Spleen (tissue), 11 donors: ENCODE data around the gene HNRNPA2B1. TPM values are rescaled to one million over a fixed set of nuclear protein-coding genes. Genes with fewer than 3 reads are reported as not detected.

Experiments used
- DNase-seq: peaks from one replicate; pipeline ENCODE4 v3.0.0-alpha.2; 2020
- H3K27ac ChIP-seq, 8 donors: fragments of 200-600 bp; sonication (generic) in 7 of 8; 1 replicate in 4 of 8; 2 replicates in 4 of 8; pipeline versions ENCODE4 v1.5.0 to v1.8.0; 2016 to 2021; ENCODE audit warnings: inconsistent platforms in 4 of 8, mild to moderate bottlenecking in 4 of 8, moderate library complexity in 1 of 8
- H3K27me3 ChIP-seq, 7 donors: fragments of 200-600 bp; sonication (generic) in 6 of 7; replicated peaks in 1 of 7; 1 replicate in 4 of 7; 2 replicates in 3 of 7; pipeline versions ENCODE4 v1.5.0 to v1.8.0; 2016 to 2021; ENCODE audit warnings: inconsistent platforms in 3 of 7, mild to moderate bottlenecking in 1 of 7
- H3K36me3 ChIP-seq, 6 donors: fragments of 200-600 bp; sonication (generic) in 5 of 6; 1 replicate in 4 of 6; 2 replicates in 2 of 6; pipeline versions ENCODE4 v1.5.0 to v1.8.0; 2016 to 2021; ENCODE audit warnings: inconsistent platforms in 2 of 6
- H3K4me1 ChIP-seq, 6 donors: fragments of 200-600 bp; sonication (generic) in 5 of 6; 1 replicate in 3 of 6; 2 replicates in 3 of 6; pipeline versions ENCODE4 v1.5.0 to v1.8.0; 2016 to 2021; ENCODE audit warnings: inconsistent platforms in 3 of 6
- H3K4me3 ChIP-seq, 8 donors: fragments of 200-600 bp; sonication (generic) in 7 of 8; 1 replicate in 4 of 8; 2 replicates in 4 of 8; pipeline versions ENCODE4 v1.5.0 to v1.8.0; 2016 to 2021; ENCODE audit warnings: inconsistent platforms in 4 of 8, mild to moderate bottlenecking in 4 of 8, moderate library complexity in 2 of 8
- H3K9me3 ChIP-seq, 8 donors: fragments of 200-600 bp; sonication (generic) in 7 of 8; 1 replicate in 4 of 8; 2 replicates in 4 of 8; pipeline versions ENCODE4 v1.5.0 to v1.8.0; 2016 to 2021; ENCODE audit warnings: inconsistent platforms in 4 of 8
- POLR2A ChIP-seq, 3 donors: fragments of 450-650 bp; IDR thresholded peaks; one replicate each; pipeline ENCODE4 v1.5.1; 2017; ENCODE audit warnings: antibody characterized with exemption in 3 of 3, mild to moderate bottlenecking in 1 of 3
- POLR2AphosphoS5 ChIP-seq, 3 donors: sonication (generic); formaldehyde crosslinking; IDR thresholded peaks; one replicate each; pipeline ENCODE4 v1.5.1; 2017; ENCODE audit warnings: antibody characterized with exemption in 3 of 3
- WGBS, 5 donors: extraction: QIAGEN DNeasy Blood & Tissue Kit in 3 of 5; methylation state at CpG; one replicate each; pipeline versions ENCODE4 v1.1.5 to v1.1.7; 2013 to 2018; 5-methylcytosine and 5-hydroxymethylcytosine counted together
- intact Hi-C: fragments of 100-400 bp; cut with DNase I; formaldehyde crosslinking; loops from one replicate; pipeline ENCODE4 v1.15.0; 2023; ENCODE audit warnings: low total_unique reads
- polyA plus RNA-seq, 3 donors: library from polyadenylated mRNA; stranded (reverse); fragments of 200-250 nt; gene quantifications; one replicate each; pipeline ENCODE4 v1.2.1, GENCODE V29; 2013
- total RNA-seq, 7 donors: library from RNA; depleted of rRNA in 3 of 7; stranded (reverse); fragments of >200 nt in 3 of 7; fragmentation: NEBNext Ultra II Directional in 4 of 7; extraction: Animal tissue kit (Norgen Biotek cat#: 25700) in 4 of 7; gene quantifications; one replicate each; pipeline versions ENCODE4 v1.1.0 to v1.2.1, GENCODE V29; 2016 to 2021
- TF ChIP-seq, protein P1 (sequence below), 11 experiments: fragments of 200-600 bp in 7 of 11; fragments of 450-650 bp in 4 of 11; sonication (generic) in 4 of 11; IDR thresholded peaks in 8 of 11; conservative IDR thresholded peaks in 3 of 11; 1 replicate in 7 of 11; 2 replicates in 4 of 11; pipeline versions ENCODE4 v1.4.0 to v1.8.0; 2016 to 2021; ENCODE audit warnings: antibody characterized with exemption in 11 of 11, inconsistent platforms in 4 of 11, mild to moderate bottlenecking in 1 of 11
- donor health status: healthy with polysubstance abuse.
- donor health status: DM: no; HTN: no; CAD: no; lungs with moderate emphysema.
- donor health status: DM: no; HTN: no; CAD: no.
- donor health status: Bipolar disorder and iron deficiency.
- donor health status: healthy.
- donor health status: DM: no; HTN: no; CAD: no.
- donor health status: DM: yes; HTN: yes; CAD: no.

The HNRNPA2B1 gene
- total and polyA plus RNA-seq, 10 donors: 267 to 690 (median 458) TPM

DNA sequence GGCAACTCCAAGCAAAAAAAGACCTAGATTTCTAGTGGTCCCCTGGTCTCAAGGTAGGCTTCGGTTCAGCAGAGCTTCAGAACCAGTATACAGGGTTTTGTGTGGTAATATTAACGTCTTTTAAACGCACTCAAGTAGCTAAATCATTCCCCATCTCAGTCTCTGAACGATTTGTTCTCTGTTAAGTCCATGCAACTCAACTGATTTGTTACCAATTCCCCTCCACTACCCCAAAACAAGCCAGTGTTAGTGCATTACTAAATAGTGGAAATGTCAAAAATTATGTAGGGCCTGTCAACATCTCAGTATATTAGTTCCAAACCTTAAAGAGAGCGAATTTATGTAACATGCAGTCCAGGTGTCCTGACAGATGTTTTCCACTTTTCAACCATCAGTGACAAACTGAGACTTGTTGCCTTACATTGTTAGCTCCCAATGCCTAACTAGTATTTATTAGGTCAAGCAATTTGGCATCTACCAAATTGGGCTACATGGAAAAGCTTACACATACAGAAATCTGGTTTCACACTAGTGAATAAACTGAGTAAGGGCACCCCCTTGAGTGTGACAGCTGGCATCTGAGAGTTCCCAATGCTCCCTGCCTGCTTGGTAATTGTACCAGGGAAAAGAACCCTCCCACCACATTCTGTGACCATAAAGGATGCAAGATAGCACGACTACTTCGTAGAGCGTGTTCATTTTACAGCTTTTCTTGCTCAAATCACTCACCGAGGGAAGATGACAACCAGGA is 12.2 kb downstream of the HNRNPA2B1 start:
- Histone ChIP-seq H3K27me3 (no peaks in the 10 kb centered on the region), H3K27ac (peak overlapping the region in 1 of 8 donors; percentile 39), H3K9me3 (no peaks in the 10 kb centered on the region), H3K36me3 (peaks cover 2 to 92% (median 59%) of the 10 kb centered on the region in 6 donors), H3K4me1 (peaks cover 22 to 93% (median 68%) of the 10 kb centered on the region in 6 donors), H3K4me3 (no peak overlapping the region)
- WGBS, 5 donors: 86 to 94% (median 91%) methylated on average over 9 of the region's 9 CpGs
- TF ChIP-seq POLR2A (IDR thresholded peaks at IDR 0.05) (no peak), POLR2AphosphoS5 (IDR thresholded peaks at IDR 0.05) (peak in 1 of 3 donors; percentile 71)
- no peak for DNase-seq
- intact Hi-C loops: no loop called here

- no peaks in the 10 kb centered on the region for H3K27me3 ChIP-seq
- peak overlapping the region in 2 of 8 donors; percentile 37 to 39 for H3K27ac ChIP-seq
- TF ChIP-seq, protein P1, sequence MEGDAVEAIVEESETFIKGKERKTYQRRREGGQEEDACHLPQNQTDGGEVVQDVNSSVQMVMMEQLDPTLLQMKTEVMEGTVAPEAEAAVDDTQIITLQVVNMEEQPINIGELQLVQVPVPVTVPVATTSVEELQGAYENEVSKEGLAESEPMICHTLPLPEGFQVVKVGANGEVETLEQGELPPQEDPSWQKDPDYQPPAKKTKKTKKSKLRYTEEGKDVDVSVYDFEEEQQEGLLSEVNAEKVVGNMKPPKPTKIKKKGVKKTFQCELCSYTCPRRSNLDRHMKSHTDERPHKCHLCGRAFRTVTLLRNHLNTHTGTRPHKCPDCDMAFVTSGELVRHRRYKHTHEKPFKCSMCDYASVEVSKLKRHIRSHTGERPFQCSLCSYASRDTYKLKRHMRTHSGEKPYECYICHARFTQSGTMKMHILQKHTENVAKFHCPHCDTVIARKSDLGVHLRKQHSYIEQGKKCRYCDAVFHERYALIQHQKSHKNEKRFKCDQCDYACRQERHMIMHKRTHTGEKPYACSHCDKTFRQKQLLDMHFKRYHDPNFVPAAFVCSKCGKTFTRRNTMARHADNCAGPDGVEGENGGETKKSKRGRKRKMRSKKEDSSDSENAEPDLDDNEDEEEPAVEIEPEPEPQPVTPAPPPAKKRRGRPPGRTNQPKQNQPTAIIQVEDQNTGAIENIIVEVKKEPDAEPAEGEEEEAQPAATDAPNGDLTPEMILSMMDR (IDR thresholded peaks at IDR 0.05 in 8 of 11, conservative IDR thresholded peaks at IDR 0.05 in 3 of 11): no peak
- peak in 1 of 3 donors; percentile 76 for TF ChIP-seq POLR2AphosphoS5 (IDR thresholded peaks at IDR 0.05)
- H3K36me3 ChIP-seq: peaks cover 2 to 84% (median 52%) of the 10 kb centered on the region in 6 donors
- H3K9me3 ChIP-seq: no peaks in the 10 kb centered on the region
- 71 to 87% (median 78%) methylated on average over 11 of the region's 11 CpGs for WGBS, 5 donors
- H3K4me1 ChIP-seq: peaks cover 14 to 91% (median 60%) of the 10 kb centered on the region in 6 donors
- no peak overlapping the region for H3K4me3 ChIP-seq
- no peak for DNase-seq
- intact Hi-C loops: no loop called here
Measured at GRCh38 chr7:26187380-26188205, 13.0 kb downstream of the HNRNPA2B1 start.

GRCh38 chr7:26186364-26187311 is 13.9 kb downstream of the HNRNPA2B1 start:
- Histone ChIP-seq H3K36me3 (peaks cover 0 to 75% (median 42%) of the 10 kb centered on the region in 6 donors), H3K4me1 (peaks cover 5 to 91% (median 55%) of the 10 kb centered on the region in 6 donors), H3K27me3 (no peaks in the 10 kb centered on the region), H3K27ac (peak overlapping the region in 3 of 8 donors; percentile 8 to 37 (median 28)), H3K9me3 (no peaks in the 10 kb centered on the region), H3K4me3 (no peak overlapping the region)
- no peak for DNase-seq
- intact Hi-C loops: no loop called here
- 81 to 91% (median 86%) methylated on average over 5 of the region's 5 CpGs for WGBS, 5 donors
- TF ChIP-seq POLR2AphosphoS5 (IDR thresholded peaks at IDR 0.05) (peak in 1 of 3 donors; percentile 71), POLR2A (IDR thresholded peaks at IDR 0.05) (no peak)
- TF ChIP-seq, protein P1 (IDR thresholded peaks at IDR 0.05 in 8 of 11, conservative IDR thresholded peaks at IDR 0.05 in 3 of 11): no peak

- no peak for TF ChIP-seq POLR2A (IDR thresholded peaks at IDR 0.05)
- TF ChIP-seq, protein P1 (IDR thresholded peaks at IDR 0.05 in 8 of 11, conservative IDR thresholded peaks at IDR 0.05 in 3 of 11): no peak
- TF ChIP-seq POLR2AphosphoS5 (IDR thresholded peaks at IDR 0.05): no peak
- peaks cover 0 to 91% (median 48%) of the 10 kb centered on the region in 6 donors for H3K4me1 ChIP-seq
- no peaks in the 10 kb centered on the region for H3K27me3 ChIP-seq
- no peak for DNase-seq
- peaks cover 0 to 67% (median 34%) of the 10 kb centered on the region in 6 donors for H3K36me3 ChIP-seq
- intact Hi-C loops: no loop called here
- 89 to 95% (median 92%) methylated on average over 1 of the region's 1 CpG for WGBS, 5 donors
- no peaks in the 10 kb centered on the region for H3K9me3 ChIP-seq
- no peak overlapping the region for H3K4me3 ChIP-seq
- peak overlapping the region in 5 of 8 donors; percentile 8 to 60 (median 29) for H3K27ac ChIP-seq
Measured at GRCh38 chr7:26185844-26186180, 14.7 kb downstream of the HNRNPA2B1 start.
